OCI-LY7 (cell line): Measurements from ENCODE around the gene DTWD1. TPM values are rescaled to one million over a fixed set of nuclear protein-coding genes. Genes with fewer than 3 reads are reported as not detected.
"Not testable (repeated sequence)": the region's sequence is repeated elsewhere in the genome, so short reads cannot be mapped to it uniquely, and the experiment has no call there.

Experiments used
- BruUV-seq: library from RNA; stranded (reverse); fragments of 400-500 nt; replicated peaks from 2 replicates; lab custom pipeline; 2021; lab: Mats Ljungman, UMichigan
- CTCF ChIA-PET: fragments of 300-600 bp; sonication (Branson Sonifier 250); formaldehyde crosslinking; loops from one replicate; lab custom pipeline; 2022; ENCODE audit warnings: antibody characterized with exemption; ENCODE audit not compliant: unreplicated experiment; lab: Charles Lee
- POLR2A ChIA-PET: fragments of 300-600 bp; sonication (Branson Sonifier 250); formaldehyde crosslinking; loops from one replicate; lab custom pipeline; 2022; ENCODE audit warnings: antibody characterized with exemption; lab: Charles Lee
- DNase-seq: peaks from one replicate; pipeline ENCODE4 v3.0.0-alpha.2; 2015; ENCODE audit warnings: low spot score
- H2AFZ ChIP-seq: fragments of 200-600 bp; sonication (generic), shearing (Covaris generic); 2 replicates; pipeline ENCODE4 v1.6.1; 2014; ENCODE audit warnings: mild to moderate bottlenecking, antibody characterized with exemption, low read length, moderate library complexity
- H3K27ac ChIP-seq: fragments of 200-600 bp; sonication (generic); 2 replicates; pipeline ENCODE4 v1.5.1; 2014; ENCODE audit warnings: mixed run types, low read depth, mild to moderate bottlenecking, moderate library complexity, low read length, inconsistent platforms; ENCODE audit not compliant: poor library complexity, severe bottlenecking
- H3K36me3 ChIP-seq: fragments of 200-600 bp; sonication (generic); 2 replicates; pipeline ENCODE4 v1.6.1; 2014; ENCODE audit warnings: mild to moderate bottlenecking, antibody characterized with exemption, low read length, moderate library complexity, mixed read lengths; ENCODE audit not compliant: insufficient read depth
- H3K4me1 ChIP-seq: fragments of 200-600 bp; sonication (generic); 2 replicates; pipeline ENCODE4 v1.5.1; 2014; ENCODE audit warnings: mild to moderate bottlenecking, low read length; ENCODE audit not compliant: insufficient read depth, poor library complexity, severe bottlenecking
- H3K4me2 ChIP-seq: fragments of 200-600 bp; sonication (generic); 2 replicates; pipeline ENCODE4 v1.6.1; 2014; ENCODE audit warnings: mild to moderate bottlenecking, low read length
- H3K4me3 ChIP-seq: fragments of 200-600 bp; sonication (generic); 2 replicates; pipeline ENCODE4 v1.5.1; 2014; ENCODE audit warnings: mild to moderate bottlenecking, low read depth, low read length; ENCODE audit not compliant: poor library complexity, severe bottlenecking
- H3K79me2 ChIP-seq: fragments of 200-600 bp; sonication (generic); 2 replicates; pipeline ENCODE4 v1.6.1; 2016; ENCODE audit warnings: low read depth, mild to moderate bottlenecking, low read length, moderate library complexity, mixed read lengths; ENCODE audit not compliant: insufficient read depth
- H3K9me2 ChIP-seq: fragments of 200-600 bp; sonication (generic); 2 replicates; pipeline ENCODE4 v1.6.1; 2016; ENCODE audit warnings: mild to moderate bottlenecking, low read length, mixed read lengths; ENCODE audit not compliant: insufficient read depth
- H3K9me3 ChIP-seq: fragments of 200-600 bp; sonication (generic); 2 replicates; pipeline ENCODE4 v1.6.1; 2014; ENCODE audit warnings: mild to moderate bottlenecking, mixed run types, low read length, mixed read lengths
- H4K20me1 ChIP-seq: fragments of 200-600 bp; sonication (generic); 2 replicates; pipeline ENCODE4 v1.6.1; 2014; ENCODE audit warnings: mild to moderate bottlenecking, antibody characterized with exemption, low read length, moderate library complexity, mixed read lengths; ENCODE audit not compliant: insufficient read depth
- CTCF ChIP-seq: fragments of 200-600 bp; sonication (generic); conservative IDR thresholded peaks from 2 replicates; pipeline ENCODE4 v1.5.1; 2014; ENCODE audit warnings: mild to moderate bottlenecking, antibody characterized with exemption, low read length, moderate library complexity, mixed read lengths
- EZH2phosphoT487 ChIP-seq: fragments of 200-600 bp; sonication (generic); IDR thresholded peaks from 2 replicates; pipeline ENCODE4 v1.6.1; 2018; ENCODE audit warnings: low read depth, borderline replicate concordance, mild to moderate bottlenecking, mixed run types, antibody characterized with exemption, low read length, moderate library complexity, mixed read lengths
- intact Hi-C: fragments of 100-400 bp; cut with micrococcal nuclease; formaldehyde crosslinking; loops from one replicate; pipeline ENCODE4 v1.10.0; 2022; ENCODE audit not compliant: unreplicated experiment
- total RNA-seq, 2 experiments: library from RNA; depleted of rRNA in 1 of 2; stranded (reverse); fragments of >200 nt in 1 of 2; shearing (Covaris generic) in 1 of 2; gene quantifications; 2 replicates each; pipeline ENCODE4 v1.2.3, GENCODE V29; 2014 to 2022

Gene DTWD1
- total RNA-seq, 2 experiments from 2014 or later: 9.4 to 19.2 TPM

DNA sequence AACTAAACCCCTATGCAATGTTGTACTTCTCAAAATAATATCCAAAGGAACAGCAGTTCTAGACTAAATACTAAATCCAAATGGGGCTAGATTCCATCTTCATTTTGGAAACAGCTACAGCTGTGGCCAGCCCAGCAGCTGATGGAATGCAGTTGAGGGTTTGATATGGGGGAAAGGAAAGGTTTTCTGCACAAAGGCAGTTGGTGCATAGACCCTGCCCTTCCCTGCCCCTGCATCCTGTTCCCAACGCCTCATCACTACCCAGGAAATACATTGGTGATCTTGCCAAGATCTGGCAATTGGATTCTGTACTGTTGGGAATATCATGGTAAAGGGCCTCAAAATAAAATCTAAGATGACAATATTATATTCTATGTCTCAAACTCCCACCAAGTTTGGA lies 43.9 kb downstream of the DTWD1 start:
- ChIA-PET POLR2A (no interaction called here), CTCF (no interaction called here)
- no peaks in the 10 kb centered on the region for H3K9me2 ChIP-seq
- no peaks in the 10 kb centered on the region for H3K4me1 ChIP-seq
- TF ChIP-seq CTCF (no peak), EZH2phosphoT487 (no peak)
- no TSS peak for BruUV-seq
- DNase-seq: no peak
- H3K27ac ChIP-seq: no peak overlapping the region
- H3K9me3 ChIP-seq: no peaks in the 10 kb centered on the region
- H3K4me3 ChIP-seq: no peak overlapping the region
- H3K4me2 ChIP-seq: no peak overlapping the region
- H2AFZ ChIP-seq: no peak overlapping the region
- intact Hi-C loops: no loop called here
- H3K79me2 ChIP-seq: no peaks in the 10 kb centered on the region
- H3K36me3 ChIP-seq: no peaks in the 10 kb centered on the region
- H4K20me1 ChIP-seq: no peaks in the 10 kb centered on the region

DNA sequence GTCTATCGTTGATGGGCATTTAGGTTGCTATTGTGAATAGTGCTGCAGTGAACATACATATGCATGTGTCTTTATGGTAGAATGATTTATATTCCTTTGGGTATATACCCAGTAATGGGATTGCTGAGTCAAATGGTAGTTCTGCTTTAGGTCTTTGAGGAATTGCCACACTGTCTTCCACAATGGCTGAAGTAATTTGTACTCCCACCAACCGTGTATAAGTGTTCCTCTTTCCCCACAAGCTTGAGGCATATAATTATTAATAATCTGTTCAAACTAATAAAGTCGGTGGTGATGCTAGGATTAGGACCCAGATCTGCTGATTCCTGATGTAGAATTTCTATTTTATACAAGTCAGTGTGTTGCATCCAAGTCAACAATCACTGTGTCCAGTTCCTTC lies 45.6 kb downstream of the DTWD1 start:
- POLR2A ChIA-PET, H2AFZ ChIP-seq, BruUV-seq, DNase-seq, CTCF ChIA-PET, H3K79me2 ChIP-seq, H4K20me1 ChIP-seq, H3K36me3 ChIP-seq, H3K4me3 ChIP-seq, intact Hi-C loops, H3K9me3 ChIP-seq, H3K4me1 ChIP-seq, H3K4me2 ChIP-seq, H3K9me2 ChIP-seq, H3K27ac ChIP-seq: not testable (repeated sequence)

- Histone ChIP-seq H3K27ac (no peak overlapping the region), H3K9me2 (no peaks in the 10 kb centered on the region), H2AFZ (no peak overlapping the region), H3K79me2 (no peaks in the 10 kb centered on the region), H3K36me3 (no peaks in the 10 kb centered on the region), H4K20me1 (no peaks in the 10 kb centered on the region), H3K4me2 (no peak overlapping the region), H3K4me1 (no peaks in the 10 kb centered on the region), H3K4me3 (no peak overlapping the region), H3K9me3 (no peaks in the 10 kb centered on the region)
- intact Hi-C loops: no loop called here
- POLR2A ChIA-PET: interaction anchor here (1.0 kb wide), 1 partner anchor 29 kb away, joined by 3 read pairs; no protein-coding TSS in a partner anchor
- CTCF ChIA-PET: no interaction called here
- DNase-seq: no peak
- BruUV-seq: no TSS peak
- TF ChIP-seq CTCF (no peak), EZH2phosphoT487 (no peak)
These were observed 48.4 kb downstream of the DTWD1 start for GRCh38 chr15:49669288-49669687.
